IMR-90 (cell line): ENCODE data around the gene SEC14L1. TPM values are rescaled to one million over a fixed set of nuclear protein-coding genes. Genes with fewer than 3 reads are reported as not detected.

Source experiments
- ATAC-seq: fragments of 200-7000 bp; cut with Tn5 transposase; 2 replicates; pipeline ENCODE4 v1.9.1; 2020; ENCODE audit warnings: low read depth, mild to moderate bottlenecking, moderate library complexity
- BruUV-seq: library from RNA; stranded (reverse); fragments of 400-500 nt; replicated peaks from 2 replicates; lab custom pipeline; 2021; lab: Mats Ljungman, UMichigan
- CTCF ChIA-PET: fragments of 300-600 bp; formaldehyde crosslinking; extraction: SDS; loops from one replicate; lab custom pipeline; 2021; ENCODE audit warnings: antibody characterized with exemption; lab: Yijun Ruan, JAX
- POLR2A ChIA-PET: fragments of 300-600 bp; sonication (Branson Sonifier 250); formaldehyde crosslinking; loops from one replicate; lab custom pipeline; 2022; ENCODE audit warnings: antibody characterized with exemption; ENCODE audit not compliant: unreplicated experiment; lab: Charles Lee
- DNase-seq: peaks from one replicate; pipeline ENCODE4 v3.0.0; 2013
- H2AFZ ChIP-seq: replicated peaks from 2 replicates; pipeline ENCODE3; 2013; ENCODE audit warnings: low read length, mild to moderate bottlenecking; ENCODE audit not compliant: poor library complexity
- H2AK5ac ChIP-seq: 2 replicates; pipeline ENCODE4 v1.6.1; 2013; ENCODE audit warnings: low read depth, low read length, inconsistent platforms
- H2AK9ac ChIP-seq: replicated peaks from 2 replicates; pipeline ENCODE3; 2013; ENCODE audit warnings: mild to moderate bottlenecking, low read depth, low read length, moderate library complexity; ENCODE audit not compliant: poor library complexity
- H2BK120ac ChIP-seq: 2 replicates; pipeline ENCODE4 v1.6.1; 2013; ENCODE audit warnings: low read depth, low read length, inconsistent platforms
- H2BK15ac ChIP-seq: 3 replicates; pipeline ENCODE4 v1.6.1; 2013; ENCODE audit warnings: low read depth, low read length, inconsistent platforms
- H2BK20ac ChIP-seq: 2 replicates; pipeline ENCODE4 v1.6.1; 2013; ENCODE audit warnings: low read depth, mild to moderate bottlenecking, inconsistent platforms, low read length, moderate library complexity
- H2BK5ac ChIP-seq: 2 replicates; pipeline ENCODE4 v1.6.1; 2013; ENCODE audit warnings: mild to moderate bottlenecking, low read depth, low read length, inconsistent platforms; ENCODE audit not compliant: poor library complexity, severe bottlenecking
- H3K14ac ChIP-seq: replicated peaks from 2 replicates; pipeline ENCODE4 v1.6.1; 2013; ENCODE audit warnings: low read depth, low read length, inconsistent platforms
- H3K18ac ChIP-seq: 2 replicates; pipeline ENCODE4 v1.6.1; 2013; ENCODE audit warnings: low read depth, low read length, control low read depth
- H3K23ac ChIP-seq: 2 replicates; pipeline ENCODE4 v1.6.1; 2013; ENCODE audit warnings: low read depth, low read length, inconsistent platforms
- H3K27ac ChIP-seq: 2 replicates; pipeline ENCODE4 v1.5.1; 2013; ENCODE audit warnings: mild to moderate bottlenecking, control low read depth, low read length; ENCODE audit not compliant: insufficient read depth
- H3K27me3 ChIP-seq: 2 replicates; pipeline ENCODE4 v1.6.1; 2013; ENCODE audit warnings: low read length; ENCODE audit not compliant: control insufficient read depth, insufficient read depth
- H3K36me3 ChIP-seq: 2 replicates; pipeline ENCODE4 v1.6.1; 2013; ENCODE audit warnings: low read length, mixed read lengths; ENCODE audit not compliant: control insufficient read depth, insufficient read depth
- H3K4ac ChIP-seq: 2 replicates; pipeline ENCODE4 v1.6.1; 2013; ENCODE audit warnings: low read depth, low read length, inconsistent platforms
- H3K4me1 ChIP-seq: 2 replicates; pipeline ENCODE4 v1.6.1; 2013; ENCODE audit warnings: low read length, mixed read lengths; ENCODE audit not compliant: control insufficient read depth, insufficient read depth
- H3K4me2 ChIP-seq: 2 replicates; pipeline ENCODE4 v1.6.1; 2013; ENCODE audit warnings: low read depth, mild to moderate bottlenecking, control low read depth, low read length, moderate library complexity
- H3K4me3 ChIP-seq: 2 replicates; pipeline ENCODE4 v1.5.1; 2013; ENCODE audit warnings: low read depth, mild to moderate bottlenecking, control low read depth, low read length, moderate library complexity; ENCODE audit not compliant: insufficient read depth
- H3K56ac ChIP-seq: 2 replicates; pipeline ENCODE4 v1.6.1; 2013; ENCODE audit warnings: low read length, inconsistent platforms; ENCODE audit not compliant: insufficient read depth; ENCODE audit errors: extremely low read depth
- H3K79me1 ChIP-seq, 2 experiments: 2 replicates each; pipeline ENCODE4 v1.6.1; 2013; ENCODE audit warnings: low read length in 2 of 2, inconsistent platforms in 1 of 2, low read depth in 1 of 2
- H3K9ac ChIP-seq: 2 replicates; pipeline ENCODE4 v1.6.1; 2013; ENCODE audit warnings: low read depth, low read length, control low read depth
- H3K9me1 ChIP-seq: 2 replicates; pipeline ENCODE4 v1.6.1; 2013; ENCODE audit warnings: low read length, inconsistent platforms; ENCODE audit not compliant: insufficient read depth
- H3K9me3 ChIP-seq: 2 replicates; pipeline ENCODE4 v1.6.1; 2013; ENCODE audit warnings: low read length; ENCODE audit not compliant: control insufficient read depth, insufficient read depth
- H4K20me1 ChIP-seq: 2 replicates; pipeline ENCODE4 v1.6.1; 2013; ENCODE audit warnings: low read length, inconsistent platforms; ENCODE audit not compliant: insufficient read depth
- H4K5ac ChIP-seq: 2 replicates; pipeline ENCODE4 v1.6.1; 2013; ENCODE audit warnings: mild to moderate bottlenecking, low read depth, low read length, control low read depth
- H4K8ac ChIP-seq, 2 experiments: 2 replicates each; pipeline ENCODE4 v1.6.1; 2013; ENCODE audit warnings: low read depth in 2 of 2, low read length in 2 of 2, control low read depth in 1 of 2, inconsistent platforms in 1 of 2
- H4K91ac ChIP-seq: 2 replicates; pipeline ENCODE4 v1.6.1; 2013; ENCODE audit warnings: low read depth, low read length, inconsistent platforms; ENCODE audit not compliant: insufficient read depth
- CEBPB ChIP-seq: IDR thresholded peaks from 2 replicates; pipeline ENCODE4 v1.6.1; 2012; ENCODE audit warnings: low read depth, low read length, improper control_type of control experiment
- CHD1 ChIP-seq: IDR thresholded peaks from 2 replicates; pipeline ENCODE4 v1.6.1; 2012; ENCODE audit warnings: low read depth, low read length, improper control_type of control experiment
- CTCF ChIP-seq: conservative IDR thresholded peaks from 2 replicates; pipeline ENCODE4 v1.5.1; 2012; ENCODE audit warnings: mild to moderate bottlenecking, low read depth, low read length, improper control_type of control experiment
- FOS ChIP-seq: fragments of 150-350 bp; IDR thresholded peaks from 2 replicates; pipeline ENCODE4 v1.6.1; 2016; ENCODE audit warnings: low read depth, low read length
- MAZ ChIP-seq: IDR thresholded peaks from 2 replicates; pipeline ENCODE4 v1.6.1; 2012; ENCODE audit warnings: low read depth, mild to moderate bottlenecking, low read length, improper control_type of control experiment, moderate library complexity, borderline replicate concordance
- NFE2L2 ChIP-seq: fragments of 150-350 bp; IDR thresholded peaks from 2 replicates; pipeline ENCODE4 v1.6.1; 2016; ENCODE audit warnings: low read depth, mild to moderate bottlenecking, low read length
- RAD21 ChIP-seq: IDR thresholded peaks from 2 replicates; pipeline ENCODE4 v1.6.1; 2012; ENCODE audit warnings: low read length, improper control_type of control experiment
- RCOR1 ChIP-seq: IDR thresholded peaks from 2 replicates; pipeline ENCODE4 v1.6.1; 2012; ENCODE audit warnings: mild to moderate bottlenecking, low read length, improper control_type of control experiment; ENCODE audit not compliant: insufficient replicate concordance
- USF2 ChIP-seq: fragments of 150-350 bp; IDR thresholded peaks from 2 replicates; pipeline ENCODE4 v1.6.1; 2017; ENCODE audit warnings: mild to moderate bottlenecking, antibody characterized with exemption, low read length, low read depth
- WGBS, 2 experiments: methylation state at CpG; one replicate each; pipeline versions ENCODE4 v1.1.5 to v1.1.7; 2013; ENCODE audit warnings: missing lambda C conversion rate in 2 of 2; ENCODE audit not compliant: insufficient read length in 1 of 2; ENCODE audit errors: extremely low coverage in 2 of 2; 5-methylcytosine and 5-hydroxymethylcytosine counted together
- dilution Hi-C: fragments of 300-500 bp; cut with HindIII; formaldehyde crosslinking; loops from one replicate; pipeline ENCODE4 v1.14.3; 2018; ENCODE audit warnings: low sequenced_read_pairs; ENCODE audit not compliant: unreplicated experiment
- in situ Hi-C: fragments of 300-500 bp; cut with MboI; formaldehyde crosslinking; loops from 3 replicates; pipeline ENCODE4 v1.14.3; 2019; ENCODE audit warnings: low sequenced_read_pairs, inconsistent platforms, mixed read lengths
- intact Hi-C: fragments of 100-400 bp; cut with micrococcal nuclease; formaldehyde crosslinking; loops from 2 replicates; pipeline ENCODE4 v1.10.0; 2022
- polyA plus RNA-seq, 3 experiments: library from polyadenylated mRNA; depleted of rRNA; stranded (reverse); fragments of >200 nt; gene quantifications; 2 replicates each; pipeline ENCODE4 v1.2.3, GENCODE V29; 2012; ENCODE audit warnings: low replicate concordance in 1 of 3
- total RNA-seq: library from RNA; depleted of rRNA; stranded (reverse); fragments of >200 nt; gene quantifications from 2 replicates; pipeline ENCODE4 v1.2.3, GENCODE V29; 2012
- TF ChIP-seq, protein P1 (sequence below): fragments of 150-350 bp; IDR thresholded peaks from 2 replicates; pipeline ENCODE4 v1.6.1; 2016; ENCODE audit warnings: low read depth, mild to moderate bottlenecking, low read length, moderate library complexity, borderline replicate concordance

The SEC14L1 gene
- total and polyA plus RNA-seq, 2 of the 4 experiments (the other 2 are of a cell fraction), result 24.9 to 35.8 TPM

DNA sequence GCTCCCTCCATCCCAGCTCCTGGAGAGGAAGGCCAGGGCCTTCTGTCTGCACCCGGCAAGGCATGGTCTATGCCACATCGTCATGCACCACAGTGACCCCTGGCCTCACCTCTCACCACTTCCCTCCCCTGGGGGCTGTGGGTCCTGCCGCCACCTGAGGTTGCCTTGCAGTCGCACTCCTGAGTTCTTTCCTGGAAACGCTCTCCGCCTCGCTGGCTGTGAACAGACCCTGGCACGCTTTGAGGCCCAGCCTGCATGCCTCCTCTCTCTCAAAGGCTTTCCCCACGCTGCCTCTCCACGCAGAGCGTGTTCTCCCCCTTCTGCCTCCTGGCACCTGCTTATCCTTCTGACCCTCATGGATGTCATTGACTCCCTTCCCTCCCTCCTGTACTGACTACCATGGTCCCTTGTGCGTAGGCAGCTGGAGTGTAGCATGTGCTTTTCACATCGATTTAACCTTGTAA, 45.4 kb downstream of the SEC14L1 start:
- Histone ChIP-seq H3K56ac (no peak overlapping the region), H2AK9ac (no peak overlapping the region), H2AK5ac (no peak overlapping the region; the same call in 1 of the 2 replicates), H3K4me3 (no peak overlapping the region), H3K27me3 (no peaks in the 10 kb centered on the region), H3K27ac (no peak overlapping the region), H3K4me2 (no peak overlapping the region), H4K91ac (no peak overlapping the region), H3K14ac (no peak overlapping the region), H3K18ac (no peak overlapping the region), H2BK20ac (no peak overlapping the region), H3K4ac (no peak overlapping the region), H3K4me1 (peaks cover 7% of the 10 kb centered on the region), H4K8ac (no peak overlapping the region), H4K5ac (no peak overlapping the region), H2BK120ac (no peak overlapping the region), H3K36me3 (peaks cover 4% of the 10 kb centered on the region), H2AFZ (no peak overlapping the region), H3K79me1 (peaks cover 42 to 84% of the 10 kb centered on the region in 2 experiments), H3K9me1 (peaks cover 14% of the 10 kb centered on the region), H2BK15ac (no peak overlapping the region), H2BK5ac (no peak overlapping the region), H4K20me1 (peaks cover 62% of the 10 kb centered on the region), H3K9ac (no peak overlapping the region), H3K9me3 (no peaks in the 10 kb centered on the region), H3K23ac (no peak overlapping the region)
- ChIA-PET POLR2A (no interaction called here), CTCF (no interaction called here)
- dilution Hi-C loops (no loop called here), in situ Hi-C loops (no loop called here), intact Hi-C loops (loop anchor here (5.0 kb wide), 1 partner anchor 34 kb away; no protein-coding TSS in a partner anchor)
- DNase-seq (no peak), ATAC-seq (no peak)
- no TSS peak for BruUV-seq
- 92% methylated on average over 2 of the region's 13 CpGs; no CpG with 5 or more reads in 1 of the 2 experiments for WGBS, 2 experiments
- TF ChIP-seq, protein P1, sequence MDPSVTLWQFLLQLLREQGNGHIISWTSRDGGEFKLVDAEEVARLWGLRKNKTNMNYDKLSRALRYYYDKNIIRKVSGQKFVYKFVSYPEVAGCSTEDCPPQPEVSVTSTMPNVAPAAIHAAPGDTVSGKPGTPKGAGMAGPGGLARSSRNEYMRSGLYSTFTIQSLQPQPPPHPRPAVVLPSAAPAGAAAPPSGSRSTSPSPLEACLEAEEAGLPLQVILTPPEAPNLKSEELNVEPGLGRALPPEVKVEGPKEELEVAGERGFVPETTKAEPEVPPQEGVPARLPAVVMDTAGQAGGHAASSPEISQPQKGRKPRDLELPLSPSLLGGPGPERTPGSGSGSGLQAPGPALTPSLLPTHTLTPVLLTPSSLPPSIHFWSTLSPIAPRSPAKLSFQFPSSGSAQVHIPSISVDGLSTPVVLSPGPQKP, result no peak
- TF ChIP-seq USF2 (no peak), CHD1 (no peak), RCOR1 (no peak), MAZ (no peak), CTCF (no peak), NFE2L2 (no peak), CEBPB (no peak), RAD21 (no peak), FOS (no peak)
